MM.1S (cell line): Measurements from ENCODE around the gene CD3D.

ENCODE experiments used
- DNase-seq: peaks from one replicate; pipeline ENCODE4 v3.0.0-alpha.2; 2015
- H2AFZ ChIP-seq: fragments of 300-600 bp; sonication (generic); 2 replicates; pipeline ENCODE4 v1.6.0; 2016; ENCODE audit warnings: antibody characterized with exemption, low read length
- H3F3A ChIP-seq: fragments of 300-600 bp; sonication (generic); 2 replicates; pipeline ENCODE4 v1.6.1; 2016; ENCODE audit warnings: mild to moderate bottlenecking, antibody characterized with exemption, low read length, moderate library complexity, mixed read lengths; ENCODE audit not compliant: insufficient read depth
- H3K27ac ChIP-seq: fragments of 300-600 bp; sonication (generic); 2 replicates; pipeline ENCODE4 v1.5.1; 2016; ENCODE audit warnings: mild to moderate bottlenecking, low read length
- H3K27me3 ChIP-seq: fragments of 300-600 bp; sonication (generic); replicated peaks from 2 replicates; pipeline ENCODE4 v1.6.0; 2016; ENCODE audit warnings: low read length; ENCODE audit not compliant: insufficient read depth
- H3K36me3 ChIP-seq: fragments of 300-600 bp; sonication (generic); replicated peaks from 2 replicates; pipeline ENCODE4 v1.6.1; 2016; ENCODE audit warnings: mild to moderate bottlenecking, low read length, mixed read lengths; ENCODE audit not compliant: insufficient read depth
- H3K4me1 ChIP-seq: fragments of 300-600 bp; sonication (generic); 2 replicates; pipeline ENCODE4 v1.6.1; 2016; ENCODE audit warnings: low read length, mixed read lengths
- H3K4me2 ChIP-seq: fragments of 300-600 bp; sonication (generic); 2 replicates; pipeline ENCODE4 v1.6.0; 2016; ENCODE audit warnings: low read depth, low read length
- H3K4me3 ChIP-seq: fragments of 300-600 bp; sonication (generic); 2 replicates; pipeline ENCODE4 v1.5.1; 2016; ENCODE audit warnings: low read length, mixed read lengths
- H3K79me2 ChIP-seq: fragments of 300-600 bp; sonication (generic); 2 replicates; pipeline ENCODE4 v1.6.1; 2016; ENCODE audit warnings: mixed run types, low read length, mixed read lengths
- H3K9ac ChIP-seq: fragments of 300-600 bp; sonication (generic); 2 replicates; pipeline ENCODE4 v1.6.1; 2016; ENCODE audit warnings: low read length, mixed read lengths
- H3K9me2 ChIP-seq: fragments of 300-600 bp; sonication (generic); replicated peaks from 2 replicates; pipeline ENCODE4 v1.6.1; 2016; ENCODE audit warnings: mild to moderate bottlenecking, low read length, mixed read lengths; ENCODE audit not compliant: insufficient read depth
- H3K9me3 ChIP-seq: fragments of 300-600 bp; sonication (generic); replicated peaks from 2 replicates; pipeline ENCODE4 v1.6.1; 2016; ENCODE audit warnings: mild to moderate bottlenecking, low read length, mixed read lengths; ENCODE audit not compliant: insufficient read depth
- H4K20me1 ChIP-seq: fragments of 300-600 bp; sonication (generic); 2 replicates; pipeline ENCODE4 v1.6.1; 2016; ENCODE audit warnings: mild to moderate bottlenecking, low read length, moderate library complexity, mixed read lengths; ENCODE audit not compliant: insufficient read depth
- CTCF ChIP-seq: fragments of 300-600 bp; sonication (generic); IDR thresholded peaks from 2 replicates; pipeline ENCODE4 v1.5.1; 2016; ENCODE audit warnings: antibody characterized with exemption, low read length, mixed read lengths
- EZH2 ChIP-seq: fragments of 300-600 bp; sonication (generic); optimal IDR thresholded peaks from 2 replicates; pipeline ENCODE3; 2017; ENCODE audit warnings: low read depth, mild to moderate bottlenecking, antibody characterized with exemption, low read length, mixed read lengths
- EZH2phosphoT487 ChIP-seq: fragments of 300-600 bp; sonication (generic); IDR thresholded peaks from 2 replicates; pipeline ENCODE4 v1.6.1; 2018; ENCODE audit warnings: antibody characterized with exemption, low read length

The CD3D gene

GRCh38 chr11:118291477-118292135 lies 50.9 kb downstream of the CD3D start:
- H3K4me2 ChIP-seq: no peak overlapping the region
- no peaks in the 10 kb centered on the region for H3K36me3 ChIP-seq
- H3K4me3 ChIP-seq: no peak overlapping the region
- no peaks in the 10 kb centered on the region for H3K4me1 ChIP-seq
- H3K27ac ChIP-seq: no peak overlapping the region
- H3K9me2 ChIP-seq: no peaks in the 10 kb centered on the region
- no peaks in the 10 kb centered on the region for H3K27me3 ChIP-seq
- DNase-seq: no peak
- H3K9me3 ChIP-seq: no peaks in the 10 kb centered on the region
- H3K79me2 ChIP-seq: no peaks in the 10 kb centered on the region
- no peak overlapping the region for H3K9ac ChIP-seq
- H2AFZ ChIP-seq: no peak overlapping the region
- no peaks in the 10 kb centered on the region for H3F3A ChIP-seq
- H4K20me1 ChIP-seq: no peaks in the 10 kb centered on the region
- TF ChIP-seq CTCF (no peak), EZH2phosphoT487 (no peak), EZH2 (no peak)

GRCh38 chr11:118290923-118291322 lies 51.6 kb downstream of the CD3D start:
- H3K4me1 ChIP-seq: no peaks in the 10 kb centered on the region
- H3K4me2 ChIP-seq: no peak overlapping the region
- H3F3A ChIP-seq: no peaks in the 10 kb centered on the region
- TF ChIP-seq EZH2phosphoT487: no peak
- no peak for TF ChIP-seq EZH2
- TF ChIP-seq CTCF: peak; percentile 25
- H3K9me2 ChIP-seq: no peaks in the 10 kb centered on the region
- H4K20me1 ChIP-seq: no peaks in the 10 kb centered on the region
- H3K27me3 ChIP-seq: no peaks in the 10 kb centered on the region
- no peak overlapping the region for H3K27ac ChIP-seq
- no peak overlapping the region for H3K9ac ChIP-seq
- H3K9me3 ChIP-seq: no peaks in the 10 kb centered on the region
- DNase-seq: no peak
- no peaks in the 10 kb centered on the region for H3K36me3 ChIP-seq
- no peak overlapping the region for H2AFZ ChIP-seq
- H3K4me3 ChIP-seq: no peak overlapping the region
- no peaks in the 10 kb centered on the region for H3K79me2 ChIP-seq

- Histone ChIP-seq H3K4me3 (no peak overlapping the region), H3K4me1 (no peaks in the 10 kb centered on the region), H3K4me2 (no peak overlapping the region), H3K27me3 (no peaks in the 10 kb centered on the region), H3K79me2 (no peaks in the 10 kb centered on the region), H2AFZ (no peak overlapping the region), H4K20me1 (no peaks in the 10 kb centered on the region), H3K27ac (no peak overlapping the region), H3K9me2 (no peaks in the 10 kb centered on the region), H3K36me3 (no peaks in the 10 kb centered on the region), H3F3A (no peaks in the 10 kb centered on the region), H3K9me3 (no peaks in the 10 kb centered on the region), H3K9ac (no peak overlapping the region)
- TF ChIP-seq EZH2phosphoT487 (no peak), CTCF (no peak), EZH2 (no peak)
- DNase-seq: no peak
These were observed 53.1 kb downstream of the CD3D start for GRCh38 chr11:118289401-118289800.
